Breast epithelium (tissue), 3 donors: ENCODE measurements around the gene KLHL6.
"Not testable (repeated sequence)": the region's sequence is repeated elsewhere in the genome, so short reads cannot be mapped to it uniquely, and the experiment has no call there.

Source experiments
- CTCF ChIP-seq, 3 donors: fragments of 450-650 bp; IDR thresholded peaks; one replicate each; pipeline ENCODE4 v1.5.1; 2016 to 2017; ENCODE audit warnings: antibody characterized with exemption in 3 of 3, mild to moderate bottlenecking in 3 of 3, moderate library complexity in 3 of 3
- POLR2A ChIP-seq: fragments of 450-650 bp; IDR thresholded peaks from one replicate; pipeline ENCODE4 v1.6.1; 2016; ENCODE audit warnings: antibody characterized with exemption, mild to moderate bottlenecking, moderate library complexity
- POLR2AphosphoS5 ChIP-seq, 3 donors: sonication (generic); formaldehyde crosslinking; IDR thresholded peaks; one replicate each; pipeline ENCODE4 v1.6.1; 2017; ENCODE audit warnings: antibody characterized with exemption in 3 of 3

GRCh38 chr3:183520295-183520694, 35.2 kb downstream of the KLHL6 start:
- TF ChIP-seq CTCF (IDR thresholded peaks at IDR 0.05); POLR2AphosphoS5 (IDR thresholded peaks at IDR 0.05); POLR2A: not testable (repeated sequence)
